Measurements from ENCODE around the gene KCNK3.

- TF ChIP-seq EZH2 (IDR thresholded peaks at IDR 0.05; ENCODE audit: borderline replicate concordance, low read length) (no peak), CTCF (conservative IDR thresholded peaks at IDR 0.05 in 1 of 2, IDR thresholded peaks at IDR 0.05 in 1 of 2; ENCODE audit: extremely low read depth in 1 of 2, insufficient read depth in 1 of 2, low read depth in 1 of 2, low read length in 2 of 2) (no peak)
These were observed 23.8 kb downstream of the KCNK3 start for GRCh38 chr2:26716340-26716739.

Measured in mammary epithelial cell (primary cell).